ENCODE results near the gene APOBEC4.
"Not testable (repeated sequence)": the region's sequence is repeated elsewhere in the genome, so short reads cannot be mapped to it uniquely, and the experiment has no call there.

APOBEC4 gene

DNA sequence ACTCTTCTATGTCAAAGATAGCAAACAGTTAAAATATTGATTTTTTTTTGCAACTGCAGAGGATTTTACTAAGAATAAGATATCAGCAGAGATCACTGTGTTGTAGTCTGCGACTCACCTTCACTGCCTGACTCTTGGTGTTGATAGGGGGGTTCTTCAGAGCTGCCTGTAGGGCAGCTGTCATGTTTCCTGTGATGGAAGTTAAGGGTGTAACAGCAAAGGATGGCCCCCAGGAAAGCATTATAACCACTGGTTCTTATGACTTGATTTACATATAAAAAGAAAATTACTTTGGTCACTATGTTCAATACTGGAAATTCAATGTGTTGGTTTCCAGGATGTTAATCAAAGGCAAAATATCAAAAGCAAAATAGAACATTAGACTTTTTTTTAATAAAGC lies 20.2 kb downstream of the APOBEC4 start:
- no peak for FAIRE-seq

DNA sequence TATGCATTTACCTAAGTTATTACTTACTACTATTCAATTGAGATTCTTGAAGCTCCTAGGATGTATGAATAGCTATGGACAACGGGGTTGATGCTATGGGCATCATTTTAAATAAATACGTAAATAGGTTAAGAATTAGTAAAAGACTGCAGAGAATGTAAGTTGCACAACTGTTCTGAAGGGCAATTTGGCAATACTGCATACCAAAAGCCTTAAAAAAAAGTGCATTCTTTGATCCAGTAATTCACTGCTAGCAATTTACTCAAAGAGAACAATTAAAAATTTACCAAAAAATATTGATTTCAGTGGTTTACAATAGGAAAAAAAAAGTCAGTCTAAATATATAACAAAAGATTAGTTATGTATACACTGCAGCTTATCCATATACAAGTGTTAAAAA lies 21.0 kb downstream of the APOBEC4 start:
- FAIRE-seq: no peak

DNA sequence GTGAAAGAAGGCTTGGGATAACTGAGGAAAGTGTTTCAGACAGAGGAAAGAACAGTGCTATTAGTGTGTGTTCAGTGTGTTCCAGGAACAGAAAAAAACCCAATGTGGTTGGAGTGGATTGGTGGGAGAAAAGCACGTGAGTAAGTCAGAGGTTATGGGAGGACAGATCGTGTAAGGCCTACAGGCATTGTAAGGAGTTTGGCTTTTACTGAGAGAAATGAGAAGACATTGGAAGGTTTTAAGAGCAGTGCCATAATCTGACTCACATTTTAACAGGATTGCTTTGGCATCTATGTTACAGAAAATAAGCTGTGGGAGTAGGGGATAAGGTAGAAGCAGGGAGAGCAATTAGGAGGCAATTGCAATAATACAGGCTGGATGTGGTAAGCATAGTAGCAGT lies 22.4 kb downstream of the APOBEC4 start:
- FAIRE-seq: no peak

DNA sequence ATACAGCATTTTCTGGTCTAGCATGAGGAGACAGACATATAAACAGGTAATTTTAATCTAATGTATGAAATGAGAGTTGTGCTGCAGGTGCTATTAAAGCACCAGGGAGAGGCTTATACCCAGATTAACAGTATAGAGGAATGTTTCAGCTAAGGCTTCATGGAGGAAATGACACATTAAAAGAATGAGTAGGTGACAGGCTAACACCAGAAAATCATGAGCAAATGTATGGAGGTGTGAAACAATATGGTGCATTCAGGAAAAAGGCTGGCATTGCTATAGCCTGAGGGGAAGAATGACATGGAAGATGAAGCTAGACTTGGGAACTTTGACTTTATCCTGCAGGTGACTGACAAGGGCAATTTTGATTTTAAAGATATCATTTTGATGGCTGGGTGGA lies 24.6 kb downstream of the APOBEC4 start:
- no peak for FAIRE-seq

DNA sequence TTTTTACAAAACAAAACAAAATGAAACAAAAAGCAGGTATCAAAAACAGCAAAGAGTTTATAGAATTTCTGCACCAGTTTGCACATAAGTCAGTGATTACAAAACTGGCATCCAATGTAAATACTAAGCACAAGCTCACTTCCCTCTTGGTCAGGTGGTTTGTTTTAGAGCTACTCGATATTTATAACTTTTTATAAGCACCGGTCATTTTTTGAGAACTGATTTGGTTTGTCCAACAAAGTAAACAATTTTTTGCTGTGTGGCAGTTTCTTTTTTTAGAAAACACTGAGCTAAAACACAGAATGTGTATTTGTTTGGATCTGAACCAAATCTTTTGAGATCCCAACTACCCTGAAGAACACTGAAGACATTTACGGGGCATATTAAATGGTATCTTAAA lies 26.9 kb downstream of the APOBEC4 start:
- FAIRE-seq: peak; percentile 96

DNA sequence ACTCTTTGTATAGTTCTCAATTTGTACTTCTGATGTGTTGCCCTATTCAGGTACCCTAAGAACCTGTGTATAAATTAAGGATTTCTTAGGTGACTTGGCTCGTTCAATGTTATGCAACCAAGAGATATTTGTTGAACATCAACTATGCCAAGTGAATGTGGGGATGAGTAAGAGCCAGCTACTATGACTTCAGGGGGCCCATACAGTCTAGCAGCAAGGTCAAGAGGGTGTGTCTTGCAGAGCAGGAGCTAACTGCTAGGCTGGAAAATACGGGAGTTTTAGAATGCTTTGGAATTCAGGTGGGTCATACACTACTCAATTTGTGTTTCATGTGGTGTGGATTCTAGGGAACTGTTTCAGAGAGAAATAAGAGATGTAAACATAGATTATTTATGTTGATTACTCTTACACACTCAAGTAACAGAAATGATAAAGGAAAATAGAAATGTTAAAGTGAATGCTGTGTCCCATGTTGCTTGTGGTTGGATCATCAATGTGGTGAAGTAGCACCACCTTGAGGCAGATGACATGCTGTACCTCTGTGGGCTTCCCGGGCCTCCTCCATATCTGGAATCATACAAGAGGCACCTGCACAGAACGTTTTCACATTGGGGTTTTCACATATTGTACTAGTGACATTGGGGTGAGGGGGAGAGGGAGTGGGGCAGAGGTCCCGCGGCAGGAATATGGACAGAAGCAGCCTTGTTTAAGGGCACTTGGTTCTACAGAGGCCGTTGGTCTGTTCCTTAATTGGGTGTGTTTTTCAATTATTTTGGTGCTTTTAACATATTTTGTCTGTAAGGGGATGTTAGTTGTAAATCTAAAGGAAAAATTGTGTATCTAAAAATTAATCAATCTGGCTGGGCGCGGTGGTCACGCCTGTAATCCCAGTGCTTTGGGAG lies 30.0 kb downstream of the APOBEC4 start:
- peak; percentile 56 for FAIRE-seq

DNA sequence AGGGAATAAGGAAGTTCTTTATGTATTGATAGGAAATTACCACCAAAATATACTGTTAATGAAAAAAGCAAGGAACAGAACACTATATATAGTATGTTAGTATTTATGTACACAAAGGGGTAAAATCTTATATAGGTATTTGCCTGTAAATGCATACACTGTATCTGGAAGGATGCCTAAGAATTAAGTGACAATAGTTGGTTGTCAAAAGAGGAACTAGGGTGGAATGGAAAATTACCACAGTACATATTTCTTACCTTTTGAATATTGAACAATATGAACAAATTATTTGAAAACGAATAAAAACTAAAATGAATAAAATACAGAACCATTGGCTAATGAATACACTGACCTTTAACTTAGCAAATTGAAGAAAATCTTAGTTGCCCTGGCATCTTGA lies 31.1 kb downstream of the APOBEC4 start:
- FAIRE-seq: no peak

DNA sequence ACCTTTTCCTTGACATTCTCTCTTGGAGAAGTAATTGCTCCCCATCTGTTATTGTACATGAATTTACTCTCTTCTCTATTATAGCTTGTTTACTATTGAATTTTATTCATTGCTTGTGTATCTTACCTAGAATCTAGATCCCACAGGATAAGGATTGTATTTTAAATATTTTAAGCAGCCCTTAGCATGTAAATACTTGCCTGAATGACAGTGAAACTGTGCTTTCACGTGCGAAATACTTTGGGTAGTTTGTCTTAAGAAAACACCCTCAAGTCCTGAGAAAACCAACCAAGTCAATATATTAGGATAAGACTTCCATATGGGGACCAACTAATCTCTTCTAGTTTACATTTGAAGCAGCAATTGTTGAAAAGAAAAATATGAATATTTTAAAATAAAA lies 32.8 kb downstream of the APOBEC4 start:
- no peak for FAIRE-seq

DNA sequence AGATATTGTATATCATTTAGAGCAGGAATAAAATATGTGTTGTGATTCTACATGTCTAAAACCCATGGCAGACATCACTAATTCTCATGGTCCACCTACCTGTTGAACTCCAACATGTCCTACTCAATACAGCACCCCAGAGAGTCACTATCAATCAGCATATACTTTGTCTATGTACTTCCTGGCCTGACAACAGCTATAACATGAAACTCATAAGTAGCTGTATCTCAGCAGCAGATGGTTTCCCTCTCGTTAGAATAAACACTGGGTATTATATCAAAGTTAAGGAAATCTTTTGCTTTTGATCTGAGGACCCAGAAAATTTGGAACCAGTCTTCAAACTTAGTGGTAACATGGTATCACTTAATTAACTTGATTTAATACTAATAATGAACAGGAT lies 33.3 kb downstream of the APOBEC4 start:
- FAIRE-seq: no peak

DNA sequence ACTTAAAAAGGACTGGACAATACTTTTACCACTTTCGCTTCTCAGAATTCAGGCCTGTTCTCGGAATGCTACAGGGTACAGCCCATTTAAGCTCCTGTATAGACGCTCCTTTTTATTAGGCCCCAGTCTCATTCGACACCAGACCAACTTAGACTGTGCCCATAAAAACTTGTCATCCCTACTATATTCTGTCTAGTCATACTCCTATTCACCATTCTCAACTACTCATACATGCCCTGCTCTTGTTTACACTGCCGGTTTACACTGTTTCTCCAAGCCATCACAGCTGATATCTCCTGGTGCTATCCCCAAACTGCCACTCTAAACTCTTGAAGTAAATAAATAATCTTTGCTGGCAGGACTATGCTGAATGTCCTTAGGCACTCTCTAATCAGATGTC lies 34.9 kb downstream of the APOBEC4 start:
- FAIRE-seq: not testable (repeated sequence)

DNA sequence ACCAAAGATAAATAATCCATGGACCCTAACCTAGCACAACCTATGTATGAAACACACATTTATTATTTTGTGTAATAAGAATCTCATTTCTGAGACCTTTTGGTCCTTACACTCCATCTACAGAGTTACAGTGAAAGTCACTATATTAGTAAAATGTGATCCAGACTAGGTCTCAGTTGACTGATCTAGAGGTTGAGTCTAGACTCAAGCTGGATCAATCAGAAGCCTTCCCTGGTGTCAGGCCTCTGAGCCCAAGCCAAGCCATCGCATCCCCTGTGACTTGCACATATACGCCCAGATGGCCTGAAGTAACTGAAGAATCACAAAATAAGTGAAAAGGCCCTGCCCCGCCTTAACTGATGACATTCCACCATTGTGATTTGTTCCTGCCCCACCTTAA lies 40.1 kb downstream of the APOBEC4 start:
- not testable (repeated sequence) for FAIRE-seq

DNA sequence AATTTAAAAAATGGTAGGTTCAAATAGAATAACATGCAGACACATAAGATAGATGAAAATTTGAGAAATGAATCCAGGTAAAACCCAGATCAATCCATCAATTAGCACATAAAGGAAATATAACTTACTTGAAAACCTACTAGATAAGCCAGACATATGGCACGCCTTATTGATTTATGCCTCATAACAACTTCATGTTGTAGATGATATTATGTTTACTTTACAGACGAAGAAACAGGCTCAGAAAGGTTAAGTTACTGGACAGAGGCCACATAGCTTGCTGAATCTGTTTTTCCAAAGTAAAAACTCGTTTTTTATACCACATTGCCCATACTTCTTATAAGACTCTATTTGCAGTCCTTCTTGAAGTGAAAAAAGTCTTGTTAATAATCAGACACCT lies 40.7 kb downstream of the APOBEC4 start:
- FAIRE-seq: no peak

DNA sequence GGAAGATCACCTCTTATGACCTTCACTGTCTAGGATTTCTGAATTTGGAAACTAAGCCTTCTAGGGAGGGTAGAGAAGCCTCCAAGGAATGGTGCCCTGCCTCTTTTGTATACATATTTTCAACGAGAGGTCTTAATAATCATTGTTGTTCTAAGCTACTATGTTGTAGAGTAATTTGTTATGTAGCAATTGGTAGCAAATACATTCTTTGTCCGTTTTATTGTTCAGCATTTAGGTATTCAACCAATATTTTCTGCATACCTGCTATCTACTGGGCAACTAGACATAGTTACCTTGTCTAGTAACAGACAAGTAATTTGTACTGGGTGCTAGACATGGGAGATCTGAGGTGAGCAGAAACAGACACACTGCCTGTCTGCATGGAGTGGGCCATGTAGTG lies 42.1 kb downstream of the APOBEC4 start:
- FAIRE-seq: no peak

DNA sequence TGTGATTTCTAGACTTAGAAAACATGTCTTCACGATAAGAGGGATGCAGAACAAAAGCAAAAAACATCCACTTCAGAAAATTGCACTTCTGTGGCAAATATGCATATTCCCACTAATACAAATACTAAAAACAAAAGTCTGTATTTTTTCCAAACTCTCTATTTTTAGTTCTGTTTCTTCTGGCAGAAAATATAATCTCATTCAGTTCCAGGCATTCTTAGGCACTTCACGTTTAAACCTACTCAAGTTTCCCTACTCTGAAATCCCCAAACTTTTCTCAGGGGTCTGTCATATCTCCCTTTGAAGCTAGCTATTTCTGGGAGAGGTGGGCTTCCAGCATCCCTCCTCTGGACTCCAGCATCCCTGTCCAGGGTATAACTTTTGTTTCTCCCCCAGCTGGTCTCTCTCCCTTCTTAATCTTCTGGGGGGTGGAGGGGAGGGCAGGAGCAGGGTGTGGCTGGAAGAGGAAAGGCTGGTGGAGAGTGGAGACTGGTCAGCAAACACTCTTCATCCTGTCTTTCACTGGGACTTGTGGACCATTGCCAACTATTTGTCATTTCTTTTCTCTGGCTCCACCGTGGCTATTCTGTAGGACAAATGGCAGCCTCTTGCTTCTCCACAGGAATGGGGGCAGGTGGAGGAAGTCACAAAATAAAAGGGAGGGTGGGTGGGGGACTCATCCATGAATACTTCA lies 43.2 kb downstream of the APOBEC4 start:
- no peak for FAIRE-seq

DNA sequence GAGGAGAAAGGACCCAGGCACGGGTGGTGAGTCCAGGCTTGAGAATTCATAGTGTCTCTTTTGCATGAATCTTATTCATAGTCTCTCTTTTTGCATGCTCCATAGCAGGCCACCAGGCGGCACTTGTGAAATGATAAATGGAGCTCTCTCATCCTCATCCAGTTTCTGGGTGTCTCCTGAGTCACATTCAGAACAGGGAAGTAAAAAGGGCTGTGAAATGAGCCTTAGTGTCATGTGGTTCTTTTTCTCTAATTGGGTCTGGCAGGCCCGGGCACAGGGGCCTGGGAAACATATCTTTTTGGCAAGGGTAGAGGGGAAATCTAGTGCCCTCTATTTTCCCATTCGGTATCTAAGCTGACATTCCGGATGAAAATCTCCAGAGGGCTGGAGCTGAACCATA lies 43.8 kb downstream of the APOBEC4 start:
- no peak for FAIRE-seq

DNA sequence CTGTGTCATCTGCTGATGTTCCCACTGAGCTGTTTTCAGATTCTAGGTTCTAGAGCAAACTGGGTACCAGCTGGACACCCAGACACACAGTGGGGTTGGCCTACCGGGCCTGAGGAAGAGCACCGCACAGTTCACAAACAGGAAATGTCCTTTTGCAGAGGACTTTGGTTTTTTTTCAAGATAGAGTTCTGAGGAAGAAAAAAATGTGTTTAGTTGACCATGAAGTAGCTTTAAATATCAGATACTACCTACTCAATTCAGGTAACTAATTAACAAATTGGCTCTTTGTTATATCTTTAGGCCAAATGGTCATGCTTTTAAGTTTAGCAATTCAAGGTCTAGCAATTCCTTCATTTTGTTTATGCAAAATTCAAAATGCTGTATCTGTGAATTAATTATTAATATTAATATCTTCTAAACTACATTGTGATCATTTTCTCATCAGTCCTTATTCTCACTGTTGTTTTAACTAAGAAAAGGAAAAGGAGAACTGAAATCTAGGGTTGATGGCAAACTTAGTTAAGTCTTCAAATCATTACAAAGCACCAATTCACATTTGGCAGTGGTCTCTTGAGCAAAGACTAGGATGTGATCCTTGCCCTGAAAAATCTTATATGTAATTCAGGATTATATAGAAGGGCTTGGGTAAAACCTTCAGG lies 45.7 kb downstream of the APOBEC4 start:
- no peak for FAIRE-seq

DNA sequence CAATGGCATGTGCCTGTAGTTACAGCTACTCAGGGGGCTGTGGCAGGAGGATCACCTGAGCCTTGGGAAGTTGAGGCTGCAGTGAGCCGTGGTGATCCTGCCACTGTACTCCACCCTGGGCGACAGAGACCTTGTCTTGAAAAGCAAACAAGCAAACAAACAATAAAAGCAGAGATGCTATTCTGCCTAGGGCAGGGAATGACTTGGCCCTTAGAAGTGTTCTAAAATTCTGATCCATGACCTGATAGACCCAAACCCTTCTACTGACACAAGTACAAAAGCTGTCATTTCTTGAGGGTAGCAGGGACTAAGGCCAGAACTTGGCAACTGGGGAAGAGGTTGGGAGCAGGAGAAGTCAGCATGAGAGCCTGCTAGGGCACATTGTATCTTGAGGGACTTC lies 47.2 kb downstream of the APOBEC4 start:
- no peak for FAIRE-seq

DNA sequence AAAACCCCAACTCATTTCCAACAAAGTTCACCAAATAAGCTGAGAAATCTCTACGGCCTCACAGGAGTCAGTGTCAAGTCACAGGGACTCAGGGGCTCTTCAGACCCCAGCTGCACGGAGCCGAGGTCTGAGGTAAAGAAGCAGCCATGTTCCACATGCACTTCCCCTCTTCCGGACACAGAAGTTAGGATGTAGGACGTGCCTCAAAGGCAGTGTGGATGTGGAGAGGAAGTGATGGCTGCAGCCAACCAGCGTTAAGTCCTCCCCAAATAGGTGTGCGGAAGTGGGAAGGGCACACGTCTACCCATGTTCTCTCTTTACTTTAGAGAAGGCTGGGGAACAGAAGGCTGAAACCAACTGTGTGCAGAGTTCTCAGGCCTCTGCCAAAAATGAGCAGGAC lies 48.3 kb downstream of the APOBEC4 start:
- FAIRE-seq: no peak

DNA sequence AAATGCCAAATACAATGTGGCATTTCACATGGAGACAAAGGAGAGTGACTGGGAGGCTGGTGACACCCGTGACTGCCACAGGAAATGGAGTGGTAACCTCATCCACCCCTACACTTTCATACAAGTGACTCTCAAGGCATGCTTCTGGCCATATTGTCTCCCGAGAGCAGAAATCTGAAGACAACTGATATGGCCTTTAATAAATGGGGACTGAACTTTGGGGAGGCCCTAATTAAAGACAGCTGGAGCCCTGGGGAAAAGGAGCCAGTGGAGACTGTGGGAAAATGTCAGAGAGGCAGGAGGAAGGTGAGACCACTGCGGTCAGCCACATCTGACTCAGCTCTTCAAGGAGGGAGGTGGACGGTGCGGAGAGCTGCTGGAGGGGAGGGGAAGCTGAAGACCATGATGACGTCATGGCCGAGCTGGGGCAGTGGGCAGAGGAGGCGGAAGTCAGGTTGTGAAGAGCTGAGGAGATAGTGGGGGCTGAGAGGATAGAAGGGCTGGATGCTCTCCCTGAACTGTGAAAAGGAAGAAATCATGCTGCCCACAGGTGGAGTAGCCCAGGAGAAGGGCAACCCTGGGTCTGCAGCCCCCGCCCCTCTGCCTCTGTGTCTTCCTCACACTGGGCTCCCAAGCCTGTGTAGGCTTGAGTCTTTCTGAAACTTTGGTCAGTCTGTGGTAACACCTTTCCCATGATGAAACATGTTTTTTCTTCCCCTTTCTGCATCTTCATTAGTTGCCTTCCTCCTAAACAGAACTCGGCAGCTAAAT lies 48.9 kb downstream of the APOBEC4 start:
- no peak for FAIRE-seq

DNA sequence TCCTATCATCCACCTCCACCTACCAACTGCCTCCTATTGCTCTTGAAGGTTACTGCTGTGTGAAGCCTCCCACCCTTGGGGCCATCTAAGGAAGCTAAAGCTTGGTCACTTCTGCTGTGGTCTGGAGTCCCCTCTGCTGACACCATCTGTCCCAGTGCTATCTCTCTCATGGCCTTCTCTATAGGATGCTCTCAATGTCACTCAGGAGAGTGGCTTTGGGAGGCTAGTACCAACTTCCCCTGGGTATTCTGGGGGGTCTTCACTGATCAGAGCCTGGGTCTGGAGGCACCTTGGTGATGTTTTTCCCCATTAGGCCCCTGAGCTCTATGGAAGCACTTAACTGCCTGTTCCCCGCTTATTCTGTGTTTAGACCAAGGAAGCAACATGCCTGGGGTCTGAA lies 50.6 kb downstream of the APOBEC4 start:
- FAIRE-seq: no peak

DNA sequence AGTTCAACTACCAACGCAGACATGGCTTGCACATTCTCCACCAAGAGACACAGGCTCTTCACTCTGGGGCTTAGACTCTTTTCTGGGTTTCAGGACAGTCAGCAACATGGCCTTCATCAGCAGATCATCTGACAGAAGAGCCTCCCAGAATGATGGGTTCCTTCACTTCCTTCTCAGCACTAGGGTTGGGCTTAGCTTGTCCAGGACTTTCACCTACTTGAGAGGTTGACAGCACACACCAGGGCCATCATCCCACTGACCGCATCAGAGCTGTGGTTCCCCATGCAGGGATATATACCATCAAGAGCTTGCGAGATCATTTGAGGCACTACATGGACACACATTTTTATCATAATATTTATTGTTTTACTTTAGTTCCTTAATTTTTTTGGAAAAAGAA lies 52.5 kb downstream of the APOBEC4 start:
- FAIRE-seq: no peak

DNA sequence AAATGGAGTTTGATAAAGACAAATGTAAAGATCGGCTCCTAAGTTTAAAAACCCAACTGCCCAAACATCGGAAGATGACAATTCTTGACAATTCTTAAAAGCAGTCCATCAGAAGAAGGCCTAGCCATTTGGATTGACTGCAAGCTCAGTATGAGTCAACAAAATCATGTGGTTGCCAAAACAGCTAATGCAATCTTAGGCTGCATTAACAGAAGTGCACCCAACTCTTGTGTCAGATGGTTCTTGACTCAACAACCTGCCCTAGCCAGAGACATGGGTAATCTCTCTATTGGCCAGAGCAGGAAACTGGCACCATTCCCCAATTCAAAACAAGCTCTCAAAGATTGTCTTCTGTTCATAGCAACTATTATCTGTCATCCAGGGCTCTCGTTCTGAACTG lies 53.0 kb downstream of the APOBEC4 start:
- FAIRE-seq: no peak

DNA sequence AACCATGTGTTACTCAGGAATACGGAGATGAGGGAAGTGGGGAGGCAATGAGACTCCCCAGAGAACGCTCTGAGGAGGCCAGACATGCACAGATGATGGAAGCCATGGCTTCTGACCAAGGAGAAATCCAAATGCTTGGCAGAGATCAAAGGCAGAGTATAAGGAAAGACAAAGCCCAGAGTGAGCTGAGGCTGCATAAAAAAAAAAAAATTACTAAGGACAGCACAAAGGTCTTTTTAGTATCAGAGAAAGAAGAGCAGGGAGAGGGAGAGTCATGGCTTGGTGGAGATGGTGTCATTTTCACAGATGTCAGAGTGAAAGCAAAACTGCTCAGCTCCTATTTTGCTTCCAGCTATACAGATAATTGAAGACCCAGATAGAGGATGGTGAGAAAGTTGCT lies 54.7 kb downstream of the APOBEC4 start:
- FAIRE-seq: no peak

All from islet of Langerhans (tissue), 1 donor.